HL-60/S4 treated with retinoic acid at 250 ng/mL for 4 days and 3 days (cell line): ENCODE measurements around the gene AKT3.
"Not testable (repeated sequence)": the region's sequence is repeated elsewhere in the genome, so short reads cannot be mapped to it uniquely, and the experiment has no call there.

Source experiments
- in situ Hi-C: fragments of 300-500 bp; cut with MboI; formaldehyde crosslinking; loops from 2 replicates; pipeline ENCODE4 v1.7.0; 2022; ENCODE audit warnings: low sequenced_read_pairs

AKT3 gene

DNA sequence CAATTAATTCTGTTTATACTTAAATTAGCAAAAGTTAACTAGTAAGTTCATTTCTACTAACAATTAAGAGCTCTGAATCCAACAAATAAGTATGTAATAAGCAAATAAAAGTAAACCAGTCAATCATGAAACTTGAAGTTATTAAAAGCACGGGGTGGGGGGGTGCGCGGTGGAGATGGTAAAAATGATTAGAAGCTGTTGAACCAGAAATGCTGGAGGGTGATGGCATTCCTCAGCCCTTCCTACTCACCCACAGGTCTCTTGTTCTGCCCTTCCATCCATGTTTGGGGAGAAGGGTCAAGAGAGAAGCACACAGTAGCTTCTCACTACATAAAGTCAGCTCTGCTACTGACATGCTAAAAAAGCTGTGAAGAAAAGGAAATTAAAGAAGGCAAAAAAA lies 63.5 kb downstream of the AKT3 start:
- in situ Hi-C loops: no loop called here

DNA sequence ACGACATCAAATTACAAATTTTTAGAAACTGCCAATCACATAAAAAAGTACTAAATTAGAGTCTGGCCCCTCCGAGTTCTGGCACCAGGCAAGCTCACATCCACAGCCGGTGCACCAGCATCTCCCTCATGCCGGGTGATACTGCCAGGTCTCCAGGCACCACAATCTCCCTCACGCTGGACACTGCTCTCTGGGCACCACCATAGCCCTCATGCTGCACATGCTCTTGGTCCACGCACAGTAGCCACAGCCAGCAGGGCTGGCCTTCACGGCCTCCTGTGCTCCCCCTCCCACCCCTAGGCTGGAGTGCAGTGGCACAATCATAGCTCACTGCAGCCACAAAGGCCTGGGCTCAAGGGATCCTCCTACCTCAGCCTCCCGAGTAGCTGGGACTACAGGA lies 65.5 kb downstream of the AKT3 start:
- in situ Hi-C loops: no loop called here

DNA sequence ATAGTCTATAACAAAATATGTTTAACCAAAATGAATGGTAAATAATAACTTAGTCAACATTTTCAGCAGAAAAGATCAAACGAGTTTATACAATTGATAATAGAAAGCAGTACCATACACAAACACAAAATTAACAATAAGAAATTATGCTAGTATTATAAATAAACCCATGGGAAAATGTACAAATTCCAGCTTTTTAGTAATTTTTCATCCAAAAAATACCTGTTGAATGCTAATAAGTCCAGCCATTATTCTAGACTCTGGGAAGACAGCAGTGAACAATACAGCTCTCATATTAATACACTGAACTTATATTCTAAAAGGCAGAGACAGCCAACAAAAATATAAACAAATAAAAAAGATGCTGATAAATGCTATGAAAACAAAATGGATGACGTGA lies 66.3 kb downstream of the AKT3 start:
- in situ Hi-C loops: no loop called here

DNA sequence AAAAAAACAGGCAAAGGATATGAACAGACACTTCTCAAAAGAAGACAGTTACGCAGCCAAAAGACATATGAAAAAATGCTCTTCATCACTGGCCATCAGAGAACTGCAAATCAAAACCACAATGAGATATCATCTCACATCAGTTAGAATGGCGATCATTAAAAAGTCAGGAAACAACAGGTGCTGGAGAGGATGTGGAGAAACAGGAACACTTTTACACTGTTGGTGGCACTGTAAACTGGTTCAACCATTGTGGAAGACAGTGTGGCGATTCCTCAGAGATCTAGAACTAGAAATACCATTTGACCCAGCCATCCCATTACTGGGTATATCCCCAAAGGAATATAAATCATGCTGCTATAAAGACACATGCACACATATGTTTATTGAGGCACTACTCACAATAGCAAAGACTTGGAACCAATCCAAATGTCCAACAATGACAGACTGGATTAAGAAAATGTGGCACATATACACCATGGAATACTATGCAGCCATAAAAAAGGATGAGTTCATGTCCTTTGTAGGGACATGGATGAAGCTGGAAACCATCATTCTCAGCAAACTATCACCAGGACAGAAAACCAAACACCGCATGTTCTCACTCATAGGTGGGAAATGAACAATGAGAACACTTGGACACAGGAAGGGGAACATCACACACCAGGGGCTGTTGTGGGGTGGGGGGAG lies 77.5 kb downstream of the AKT3 start:
- in situ Hi-C loops: not testable (repeated sequence)

DNA sequence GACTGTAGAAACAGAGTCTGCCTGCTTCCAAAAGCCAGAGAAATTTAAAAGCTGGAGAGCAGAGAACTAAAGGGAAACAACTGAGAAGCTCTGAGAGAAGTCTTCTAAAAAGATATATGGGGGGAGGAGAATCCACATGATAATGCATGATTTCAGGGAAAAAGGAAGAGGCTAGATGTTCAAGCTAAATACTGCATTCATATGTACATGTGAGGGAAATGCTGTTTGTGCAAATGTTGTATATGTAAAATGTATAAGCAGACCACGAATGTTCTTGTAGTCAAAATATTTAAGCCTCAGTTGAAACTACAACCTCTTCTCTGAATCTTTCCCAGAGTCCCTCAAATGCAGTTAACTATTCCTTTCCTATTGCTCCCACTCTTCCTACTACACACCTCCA lies 79.2 kb downstream of the AKT3 start:
- in situ Hi-C loops: no loop called here

DNA sequence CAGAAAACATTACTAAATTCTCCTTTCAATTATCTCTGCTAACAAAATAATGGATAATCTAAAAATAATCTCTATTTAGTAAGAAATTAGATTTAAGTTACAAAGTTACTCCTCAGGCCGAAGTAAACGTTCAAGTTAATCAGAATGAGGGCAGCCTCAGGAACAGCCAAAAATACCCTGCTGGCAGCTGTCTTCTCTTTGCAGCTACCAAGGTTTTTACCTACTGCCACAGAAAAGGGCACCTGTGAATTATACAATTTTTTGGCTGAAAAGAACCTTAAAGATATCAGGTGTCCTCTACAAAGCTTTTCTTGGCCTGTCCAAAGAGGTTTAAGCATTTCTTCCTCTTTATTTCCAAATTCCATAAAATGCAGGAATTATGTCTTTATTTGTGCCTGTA lies 84.4 kb downstream of the AKT3 start:
- in situ Hi-C loops: no loop called here

DNA sequence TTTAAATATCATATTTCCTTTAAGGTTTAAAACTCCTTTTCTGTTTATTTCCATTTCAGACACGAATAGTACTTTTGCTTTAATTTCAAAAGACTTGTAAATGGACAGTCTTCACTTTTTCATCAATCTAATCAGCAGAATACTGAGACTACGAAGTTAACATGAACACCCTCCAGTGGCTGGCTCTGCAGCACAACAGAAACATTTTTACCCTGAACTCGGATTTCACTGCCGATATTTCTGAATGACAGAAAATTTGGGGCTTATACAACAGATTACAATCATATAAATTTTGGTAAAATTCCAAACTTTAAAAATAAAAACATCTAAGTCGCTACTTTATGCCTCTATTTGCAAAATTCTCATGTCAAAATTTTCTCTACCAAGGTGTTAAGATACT lies 86.2 kb downstream of the AKT3 start:
- in situ Hi-C loops: no loop called here

DNA sequence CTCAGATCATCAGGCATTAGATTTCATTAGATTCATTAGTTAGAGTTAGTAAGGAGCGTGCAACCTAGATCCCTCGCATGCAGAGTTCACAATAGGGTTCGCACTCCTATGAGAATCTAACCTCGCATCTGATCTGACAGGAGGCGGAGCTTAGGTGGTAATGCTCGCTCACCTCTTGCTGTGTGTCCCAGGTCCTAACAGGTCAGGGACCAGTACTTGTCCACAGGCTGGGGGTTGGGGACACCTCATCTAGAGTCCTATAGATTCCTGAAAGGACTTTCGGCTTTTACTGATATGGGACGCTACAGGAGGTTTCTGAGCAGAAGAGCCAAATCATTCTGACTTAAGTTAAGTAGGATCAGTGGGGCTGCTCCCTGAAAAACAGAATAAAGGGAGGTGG lies 91.4 kb downstream of the AKT3 start:
- in situ Hi-C loops: no loop called here

DNA sequence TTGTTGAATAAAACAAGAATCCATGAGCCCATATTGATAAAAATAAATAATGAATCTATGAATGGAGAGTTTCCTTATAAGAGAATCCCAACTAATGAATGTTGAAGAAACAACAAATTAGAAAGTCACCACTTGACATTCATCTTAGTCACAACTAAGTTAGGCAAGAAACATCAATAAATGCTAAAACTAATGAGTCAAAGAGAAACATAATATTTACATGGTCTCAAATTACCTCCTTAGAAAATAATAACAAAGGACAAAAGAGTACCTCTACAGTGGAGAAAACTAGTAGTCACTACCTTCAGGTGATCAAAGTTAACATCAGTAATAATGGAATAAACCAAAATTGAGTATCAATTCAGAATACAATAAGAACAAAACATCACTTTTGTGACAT lies 93.5 kb downstream of the AKT3 start:
- in situ Hi-C loops: no loop called here

DNA sequence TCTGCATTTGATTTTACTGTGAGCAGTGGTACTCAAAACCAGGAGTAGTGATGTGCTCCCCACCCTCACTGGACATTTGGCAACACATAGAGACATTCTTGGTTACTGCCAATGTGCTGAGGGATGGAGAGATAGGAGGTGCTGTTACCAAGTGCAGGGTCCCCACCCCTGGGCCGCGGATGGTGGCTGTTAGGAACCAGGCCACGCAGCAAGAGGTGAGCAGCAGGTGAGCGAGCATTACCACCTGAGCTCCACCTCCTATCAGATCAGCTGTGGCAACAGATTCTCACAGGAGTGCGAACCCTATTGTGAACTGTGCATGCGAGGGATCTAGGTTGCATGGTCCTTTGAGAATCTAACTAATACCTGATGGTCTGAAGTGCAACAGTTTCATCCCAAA lies 95.7 kb downstream of the AKT3 start:
- in situ Hi-C loops: no loop called here

DNA sequence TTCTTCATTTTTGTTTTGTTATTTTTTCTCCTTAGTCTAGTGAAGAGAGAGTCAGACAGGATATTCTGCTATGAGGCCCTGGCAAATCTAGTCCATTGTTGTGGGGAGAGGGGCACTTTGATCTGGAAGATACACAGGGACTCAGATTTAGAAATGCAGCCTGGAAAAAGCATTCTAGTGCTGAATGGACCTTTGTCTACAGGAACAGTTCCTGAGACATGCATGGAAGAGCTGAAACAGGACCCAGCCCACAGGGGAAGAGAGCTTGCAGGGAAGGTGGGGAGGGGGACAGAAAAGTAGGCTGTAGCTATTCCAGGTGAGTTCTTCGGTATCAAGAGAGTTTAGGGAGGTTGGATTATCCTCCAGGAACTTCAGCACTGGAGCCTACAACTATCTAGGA lies 98.5 kb downstream of the AKT3 start:
- in situ Hi-C loops: no loop called here

DNA sequence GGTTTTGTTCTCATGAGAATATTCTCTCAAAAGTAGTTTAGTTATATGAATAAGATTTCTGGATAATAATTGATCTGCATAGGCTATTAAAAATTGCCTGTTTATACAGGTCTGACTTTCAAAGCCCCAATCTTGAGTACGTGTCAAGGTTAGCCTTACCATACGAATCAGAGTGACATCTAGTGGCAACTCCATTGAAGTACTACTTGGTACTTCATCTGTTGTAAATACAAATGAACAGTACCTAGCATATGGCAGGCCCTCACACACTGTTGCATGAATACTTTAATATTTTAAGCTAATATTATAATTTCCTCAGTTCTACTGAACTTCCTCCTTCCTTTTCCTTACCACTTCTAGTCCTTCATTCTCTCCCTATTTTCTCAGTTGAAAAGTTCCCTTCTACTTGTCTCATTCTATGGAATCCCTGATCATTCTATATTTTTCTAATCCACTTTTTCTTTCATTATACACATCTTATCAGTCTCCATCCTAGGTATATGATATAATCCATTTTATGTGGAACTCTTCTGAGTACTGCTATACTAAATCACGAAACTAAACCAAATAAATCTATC lies 101.2 kb downstream of the AKT3 start:
- in situ Hi-C loops: loop anchor here (25.0 kb wide), 1 partner anchor 514 kb away; no protein-coding TSS in a partner anchor

DNA sequence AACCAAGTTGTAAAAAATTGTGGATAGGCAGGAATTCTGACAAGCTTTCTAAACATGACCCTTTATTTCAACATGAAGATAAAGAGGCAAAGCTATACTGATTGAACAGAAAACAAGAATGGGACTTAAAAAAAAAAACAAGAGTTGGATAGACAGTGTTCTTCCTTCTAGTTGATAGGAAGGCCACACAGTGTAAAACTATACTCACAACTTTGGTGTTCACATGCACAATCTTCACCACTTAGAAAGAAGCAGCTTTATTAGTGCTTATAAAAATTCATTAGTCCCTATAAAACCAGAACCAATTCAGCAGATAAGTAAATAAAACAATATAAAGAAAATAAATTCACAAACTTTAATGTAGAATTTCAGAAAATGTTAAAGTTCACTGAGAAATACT lies 101.8 kb downstream of the AKT3 start:
- in situ Hi-C loops: loop anchor here (25.0 kb wide), 1 partner anchor 514 kb away; no protein-coding TSS in a partner anchor

DNA sequence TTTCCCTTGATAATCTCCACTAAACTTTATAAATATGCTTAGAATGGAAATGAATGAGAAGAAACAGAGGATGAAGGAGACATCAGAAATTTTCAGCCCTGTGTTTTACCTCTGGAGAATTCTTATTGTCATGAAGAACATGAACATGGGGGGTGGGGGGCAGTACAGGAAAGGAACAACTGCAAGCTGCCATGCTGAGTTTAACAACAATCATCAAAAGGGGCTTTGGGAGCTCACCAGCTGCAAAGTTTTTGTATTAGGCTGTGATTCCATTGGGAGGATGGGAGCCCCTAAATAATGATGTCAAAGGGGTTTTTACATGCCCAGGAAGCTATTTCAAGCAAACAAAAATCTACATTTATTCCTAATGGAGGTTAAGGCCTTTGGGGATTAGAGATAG lies 103.3 kb downstream of the AKT3 start:
- in situ Hi-C loops: loop anchor here (25.0 kb wide), 1 partner anchor 516 kb away; no protein-coding TSS in a partner anchor

DNA sequence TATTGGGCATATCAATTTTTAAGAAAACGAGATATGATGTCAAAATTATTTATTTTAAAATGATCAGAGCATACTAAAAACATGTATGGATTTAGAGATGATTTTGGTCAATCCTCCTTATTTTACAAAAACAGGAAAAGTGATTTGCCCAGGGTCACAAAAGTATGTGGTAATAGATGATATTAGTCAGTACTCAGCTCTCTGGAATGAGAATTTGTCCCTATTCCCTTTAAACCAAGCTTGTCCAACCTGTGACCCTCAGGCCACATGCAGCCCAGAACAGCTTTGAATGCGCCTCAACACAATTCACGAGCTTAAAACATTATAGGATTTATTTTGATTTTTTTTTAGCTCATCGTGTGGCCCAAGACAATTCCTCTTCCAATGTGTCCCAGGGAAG lies 104.7 kb downstream of the AKT3 start:
- in situ Hi-C loops: loop anchor here (25.0 kb wide), 1 partner anchor 517 kb away; no protein-coding TSS in a partner anchor

DNA sequence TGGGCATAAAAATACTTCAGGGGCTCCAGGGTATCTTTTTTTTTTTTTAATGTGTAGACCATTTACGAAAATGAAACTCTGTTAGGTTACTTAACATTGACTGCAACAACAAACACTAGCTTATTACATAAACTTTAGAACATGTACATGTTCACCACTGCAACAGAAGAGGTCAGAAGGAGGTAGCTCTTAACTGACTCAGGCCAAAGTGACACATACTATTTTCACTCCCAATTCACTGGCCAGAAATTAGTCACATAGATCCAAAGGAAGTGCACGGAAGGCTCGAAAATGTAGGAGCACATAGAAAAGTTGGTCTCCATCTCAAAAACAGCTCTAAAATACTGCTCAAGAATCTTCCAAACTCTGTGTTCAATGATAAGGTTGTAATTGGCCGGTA lies 107.2 kb downstream of the AKT3 start:
- in situ Hi-C loops: loop anchor here (25.0 kb wide), 1 partner anchor 519 kb away; no protein-coding TSS in a partner anchor

DNA sequence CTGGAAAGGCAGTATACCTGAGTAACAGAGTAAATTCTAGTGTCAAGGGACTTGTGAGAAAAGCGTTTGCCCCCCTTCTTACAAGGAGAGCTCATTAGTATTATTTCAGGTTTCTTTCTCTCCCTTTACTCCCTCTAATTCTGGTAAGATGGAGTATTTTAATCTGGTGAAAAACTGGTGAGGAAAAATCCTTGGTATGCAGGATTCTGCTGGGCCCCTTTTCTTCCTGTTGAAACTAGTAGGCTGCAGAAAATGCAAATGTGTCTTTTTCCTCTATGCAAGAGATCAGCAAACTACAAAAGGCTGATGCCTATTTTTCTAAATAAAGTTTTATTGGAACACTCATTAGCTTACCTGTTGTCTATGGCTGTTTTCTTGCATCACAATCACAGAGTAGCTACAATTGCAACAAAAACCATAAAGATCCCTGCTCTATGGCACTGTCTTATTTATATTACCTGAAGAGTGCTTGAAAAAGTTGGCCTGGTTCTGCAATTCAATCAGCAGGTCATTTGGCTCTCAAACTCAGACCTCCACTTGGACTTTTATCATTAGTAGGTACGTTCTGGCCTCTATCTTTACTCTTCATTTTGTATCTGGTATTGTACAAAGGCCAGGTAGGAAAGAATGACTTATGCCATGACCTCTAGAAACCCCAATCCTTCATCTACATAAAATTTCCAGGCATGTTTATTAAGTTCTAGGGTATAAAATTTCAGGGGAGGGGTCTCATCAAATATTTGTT lies 109.6 kb downstream of the AKT3 start:
- in situ Hi-C loops: loop anchor here (25.0 kb wide), 1 partner anchor 522 kb away; no protein-coding TSS in a partner anchor

DNA sequence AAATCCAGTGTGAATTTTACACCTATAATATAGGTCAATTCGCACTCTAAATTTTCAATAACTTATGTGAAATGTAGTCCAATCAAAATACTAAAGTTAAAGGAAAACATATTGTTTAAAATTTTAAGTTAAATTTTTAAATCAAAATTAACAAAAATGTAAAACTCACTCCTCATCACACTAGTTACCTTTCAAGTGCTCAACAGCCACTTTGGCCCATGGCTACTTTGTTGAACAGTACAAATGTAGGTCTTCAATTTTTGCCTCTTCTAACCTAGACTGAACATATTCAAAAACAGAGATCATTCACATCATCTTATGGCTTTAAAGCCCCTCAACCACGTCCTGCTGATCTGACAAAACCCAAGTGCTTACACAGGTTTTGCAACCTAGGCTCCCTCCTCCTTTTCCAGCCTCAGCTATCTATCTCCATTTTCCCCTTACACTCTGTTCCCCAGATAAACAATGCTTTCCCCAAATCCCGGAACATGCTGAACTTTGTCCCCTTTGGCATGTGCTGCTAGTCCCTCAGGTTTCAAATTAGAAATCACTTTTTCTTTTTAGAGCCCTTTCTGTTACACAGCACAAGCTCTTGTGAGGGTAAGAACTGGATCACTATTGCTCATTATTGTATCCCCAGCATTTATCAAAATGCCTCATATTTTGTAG lies 110.6 kb downstream of the AKT3 start:
- in situ Hi-C loops: loop anchor here (25.0 kb wide), 1 partner anchor 523 kb away; no protein-coding TSS in a partner anchor

DNA sequence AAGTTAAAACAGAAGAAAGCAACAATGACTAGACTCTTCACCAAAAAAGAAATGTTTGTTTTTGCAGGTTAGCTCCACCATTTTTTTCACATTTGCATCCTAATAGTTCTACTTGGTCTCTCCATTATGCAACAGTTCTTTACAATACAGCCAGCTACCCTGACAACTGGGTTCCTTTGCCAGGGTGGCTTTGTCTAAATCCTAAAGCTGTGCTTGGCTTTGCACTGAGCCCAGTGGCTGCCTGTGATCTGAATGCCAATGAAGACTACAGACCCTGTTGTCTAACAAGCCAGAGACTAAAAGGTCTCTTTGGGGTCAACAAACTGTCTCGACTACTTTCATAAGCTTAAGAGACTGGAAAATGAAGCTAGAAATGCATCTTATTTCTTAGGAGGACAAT lies 112.0 kb downstream of the AKT3 start:
- in situ Hi-C loops: loop anchor here (25.0 kb wide), 1 partner anchor 524 kb away; no protein-coding TSS in a partner anchor

DNA sequence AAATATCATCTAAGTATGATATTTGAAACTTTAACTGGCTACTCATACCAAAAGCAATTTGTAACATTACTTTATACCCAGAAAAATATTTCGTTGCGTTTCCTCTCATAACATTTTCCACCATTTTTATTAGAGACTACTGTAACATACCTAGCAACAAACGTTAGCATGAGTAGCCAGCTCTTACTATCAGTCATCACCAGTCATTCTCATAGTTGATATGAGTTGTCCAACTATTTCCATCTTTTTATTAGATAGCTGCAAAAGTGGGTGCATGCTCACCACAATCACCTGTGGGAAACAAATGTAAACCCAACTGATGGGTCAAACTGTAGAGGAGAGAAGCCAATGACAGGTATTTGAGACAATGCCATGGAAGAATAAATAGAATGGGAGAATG lies 114.6 kb downstream of the AKT3 start:
- in situ Hi-C loops: loop anchor here (25.0 kb wide), 1 partner anchor 527 kb away; no protein-coding TSS in a partner anchor

DNA sequence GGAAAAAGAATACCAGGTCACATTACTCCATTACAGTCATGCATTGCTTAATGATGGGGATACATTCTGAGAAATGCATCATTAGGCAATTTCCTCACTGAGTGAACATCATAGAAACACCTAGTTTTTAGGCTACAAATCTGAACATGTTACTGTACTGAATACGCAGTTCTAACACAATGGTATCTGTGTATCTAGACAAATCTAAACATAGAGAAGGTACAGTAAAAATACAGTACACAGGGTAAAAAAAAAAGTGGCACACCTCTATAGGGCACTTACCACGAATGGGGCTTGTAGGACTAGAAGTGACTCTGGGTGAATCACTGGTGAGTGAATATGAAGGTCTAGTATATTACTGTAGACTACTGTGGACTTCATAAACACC lies 115.7 kb downstream of the AKT3 start:
- in situ Hi-C loops: loop anchor here (25.0 kb wide), 1 partner anchor 528 kb away; no protein-coding TSS in a partner anchor
